Choroid plexus epithelial cell (primary cell): ENCODE measurements around the gene C11orf91.
"Not testable (repeated sequence)": the region's sequence is repeated elsewhere in the genome, so short reads cannot be mapped to it uniquely, and the experiment has no call there.

ENCODE experiments used
- DNase-seq: peaks from one replicate; pipeline ENCODE4 v3.0.0-alpha.2; 2010; ENCODE audit warnings: low read depth
- H3K4me3 ChIP-seq: 2 replicates; pipeline ENCODE4 v1.5.1; 2011; ENCODE audit warnings: low read depth, mild to moderate bottlenecking, control low read depth, low read length, moderate library complexity
- TF ChIP-seq, protein P1 (sequence below): conservative IDR thresholded peaks from 2 replicates; pipeline ENCODE4 v1.5.1; 2011; ENCODE audit warnings: low read depth, mild to moderate bottlenecking, control low read depth, inconsistent platforms, low read length, moderate library complexity

C11orf91 gene

DNA sequence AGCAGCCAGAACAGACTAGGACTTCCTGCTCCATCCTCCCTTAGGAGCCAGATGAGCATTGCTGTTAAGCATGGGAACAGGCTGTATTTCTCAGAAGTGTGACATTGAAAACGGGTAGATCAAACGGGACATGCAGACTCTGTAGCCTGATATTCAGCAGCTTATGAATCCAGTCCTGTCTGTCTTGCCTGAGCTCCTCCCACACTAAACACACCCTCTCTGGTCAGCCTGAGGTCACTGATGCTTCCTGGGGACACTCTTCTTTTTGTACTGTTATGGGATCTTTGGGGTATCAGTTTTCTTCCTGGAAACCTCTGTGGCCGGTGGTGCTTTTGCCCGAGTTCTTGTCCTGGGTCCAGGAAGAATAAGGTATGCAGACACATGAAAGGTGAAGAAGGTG, 35.8 kb downstream of the C11orf91 start:
- no peak overlapping the region for H3K4me3 ChIP-seq
- TF ChIP-seq, protein P1, sequence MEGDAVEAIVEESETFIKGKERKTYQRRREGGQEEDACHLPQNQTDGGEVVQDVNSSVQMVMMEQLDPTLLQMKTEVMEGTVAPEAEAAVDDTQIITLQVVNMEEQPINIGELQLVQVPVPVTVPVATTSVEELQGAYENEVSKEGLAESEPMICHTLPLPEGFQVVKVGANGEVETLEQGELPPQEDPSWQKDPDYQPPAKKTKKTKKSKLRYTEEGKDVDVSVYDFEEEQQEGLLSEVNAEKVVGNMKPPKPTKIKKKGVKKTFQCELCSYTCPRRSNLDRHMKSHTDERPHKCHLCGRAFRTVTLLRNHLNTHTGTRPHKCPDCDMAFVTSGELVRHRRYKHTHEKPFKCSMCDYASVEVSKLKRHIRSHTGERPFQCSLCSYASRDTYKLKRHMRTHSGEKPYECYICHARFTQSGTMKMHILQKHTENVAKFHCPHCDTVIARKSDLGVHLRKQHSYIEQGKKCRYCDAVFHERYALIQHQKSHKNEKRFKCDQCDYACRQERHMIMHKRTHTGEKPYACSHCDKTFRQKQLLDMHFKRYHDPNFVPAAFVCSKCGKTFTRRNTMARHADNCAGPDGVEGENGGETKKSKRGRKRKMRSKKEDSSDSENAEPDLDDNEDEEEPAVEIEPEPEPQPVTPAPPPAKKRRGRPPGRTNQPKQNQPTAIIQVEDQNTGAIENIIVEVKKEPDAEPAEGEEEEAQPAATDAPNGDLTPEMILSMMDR: no peak
- DNase-seq: no peak

- no peak overlapping the region for H3K4me3 ChIP-seq
- TF ChIP-seq, protein P1: no peak
- DNase-seq: no peak
Measured at GRCh38 chr11:33664166-33664565, 36.5 kb downstream of the C11orf91 start.

DNA sequence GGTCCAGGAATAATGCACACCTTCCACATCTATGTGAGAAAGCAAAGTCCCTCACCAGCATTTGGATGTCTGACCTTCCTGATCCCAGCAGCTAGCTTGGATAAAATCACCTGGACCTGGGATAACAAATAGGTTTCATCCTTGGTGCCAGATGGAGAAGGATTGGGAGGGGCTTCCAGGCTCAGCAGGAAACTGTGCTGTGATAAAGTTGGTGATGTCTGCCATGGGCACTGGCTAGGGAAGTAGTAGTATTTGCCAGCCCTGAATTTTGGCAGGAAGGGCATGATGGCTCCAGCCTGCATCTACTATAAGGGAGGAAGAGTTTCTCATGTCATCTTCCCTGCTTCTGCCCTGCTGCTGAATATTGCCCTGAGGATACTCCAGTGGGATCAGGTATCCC, 37.5 kb downstream of the C11orf91 start:
- no peak overlapping the region for H3K4me3 ChIP-seq
- TF ChIP-seq, protein P1: no peak
- DNase-seq: no peak

- H3K4me3 ChIP-seq, DNase-seq: not testable (repeated sequence)
Measured at GRCh38 chr11:33661526-33661925, 39.1 kb downstream of the C11orf91 start.

DNA sequence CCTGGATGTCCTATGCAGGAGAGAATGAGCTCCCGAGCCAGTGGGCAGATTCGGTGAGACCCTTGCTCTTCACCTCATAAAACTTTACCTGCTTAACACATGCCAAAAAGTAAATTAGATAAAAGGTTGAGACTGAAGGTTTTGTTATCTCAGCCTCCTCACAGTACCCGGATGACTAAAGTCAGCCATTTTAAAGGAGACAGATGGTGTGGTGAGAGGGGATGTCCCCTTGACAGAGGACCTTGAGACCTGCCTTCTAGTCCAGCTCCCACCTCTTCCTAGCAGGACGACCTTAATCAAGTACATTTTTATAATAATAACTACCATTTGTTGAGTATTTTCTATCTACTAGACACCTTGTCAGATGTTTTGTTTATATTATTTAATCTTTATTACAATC, 39.7 kb downstream of the C11orf91 start:
- TF ChIP-seq, protein P1: no peak
- no peak for DNase-seq
- H3K4me3 ChIP-seq: no peak overlapping the region

DNA sequence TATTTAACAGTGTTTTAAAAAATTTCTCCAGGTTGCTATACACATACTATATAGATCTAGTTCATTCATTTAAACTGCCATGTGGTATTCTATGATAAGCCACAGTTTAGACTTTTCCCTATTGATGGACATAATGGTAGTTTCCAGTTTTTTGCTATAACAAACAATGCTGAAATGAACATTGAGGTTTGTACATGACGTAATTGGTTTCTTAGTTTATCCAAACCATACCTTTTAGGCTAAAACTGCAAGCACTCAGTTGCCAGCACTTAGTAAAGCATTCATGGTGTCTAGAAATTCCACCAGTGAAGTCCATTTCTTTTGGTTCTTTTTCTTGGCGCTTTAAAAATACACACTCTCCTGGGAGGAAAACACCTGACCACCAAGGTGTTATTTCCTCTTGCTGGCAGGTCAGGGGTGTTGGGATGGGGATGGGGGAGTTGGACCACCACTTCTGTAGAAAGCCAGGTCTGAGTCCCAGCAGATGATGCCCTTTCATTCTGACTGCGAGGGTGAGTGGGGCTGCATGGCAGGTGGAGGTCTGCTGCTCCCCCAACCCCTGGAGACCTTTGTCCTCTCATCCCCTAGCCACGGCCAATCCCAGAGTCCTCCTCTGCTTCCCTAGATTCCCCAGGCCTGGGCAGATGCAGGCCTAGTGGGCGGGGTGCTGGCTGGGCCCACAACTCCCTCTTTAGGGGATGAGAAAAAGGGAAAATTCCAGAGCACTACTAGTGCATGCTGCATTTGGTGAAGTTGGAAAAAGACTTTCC, 41.1 kb downstream of the C11orf91 start:
- no peak overlapping the region for H3K4me3 ChIP-seq
- TF ChIP-seq, protein P1: no peak
- no peak for DNase-seq

- TF ChIP-seq, protein P1: no peak
- no peak for DNase-seq
- H3K4me3 ChIP-seq: no peak overlapping the region
Measured at GRCh38 chr11:33658195-33658900, 42.3 kb downstream of the C11orf91 start.
